GM12864 (cell line): Measurements from ENCODE around the gene IFFO2.

ENCODE experiments used
- DNase-seq: peaks from one replicate; pipeline ENCODE4 v3.0.0-alpha.2; 2011; ENCODE audit warnings: low read depth
- H3K4me3 ChIP-seq: 2 replicates; pipeline ENCODE4 v1.5.1; 2011; ENCODE audit warnings: mild to moderate bottlenecking, low read depth, low read length, control low read depth
- TF ChIP-seq, protein P1 (sequence below): IDR thresholded peaks from 2 replicates; pipeline ENCODE4 v1.5.1; 2011; ENCODE audit warnings: low read depth, mild to moderate bottlenecking, moderate library complexity, low read length, control low read depth, inconsistent platforms; ENCODE audit errors: missing control alignments

The IFFO2 gene

GRCh38 chr1:18866314-18866713 is 90.2 kb downstream of the IFFO2 start:
- DNase-seq, result no peak
- TF ChIP-seq, protein P1, sequence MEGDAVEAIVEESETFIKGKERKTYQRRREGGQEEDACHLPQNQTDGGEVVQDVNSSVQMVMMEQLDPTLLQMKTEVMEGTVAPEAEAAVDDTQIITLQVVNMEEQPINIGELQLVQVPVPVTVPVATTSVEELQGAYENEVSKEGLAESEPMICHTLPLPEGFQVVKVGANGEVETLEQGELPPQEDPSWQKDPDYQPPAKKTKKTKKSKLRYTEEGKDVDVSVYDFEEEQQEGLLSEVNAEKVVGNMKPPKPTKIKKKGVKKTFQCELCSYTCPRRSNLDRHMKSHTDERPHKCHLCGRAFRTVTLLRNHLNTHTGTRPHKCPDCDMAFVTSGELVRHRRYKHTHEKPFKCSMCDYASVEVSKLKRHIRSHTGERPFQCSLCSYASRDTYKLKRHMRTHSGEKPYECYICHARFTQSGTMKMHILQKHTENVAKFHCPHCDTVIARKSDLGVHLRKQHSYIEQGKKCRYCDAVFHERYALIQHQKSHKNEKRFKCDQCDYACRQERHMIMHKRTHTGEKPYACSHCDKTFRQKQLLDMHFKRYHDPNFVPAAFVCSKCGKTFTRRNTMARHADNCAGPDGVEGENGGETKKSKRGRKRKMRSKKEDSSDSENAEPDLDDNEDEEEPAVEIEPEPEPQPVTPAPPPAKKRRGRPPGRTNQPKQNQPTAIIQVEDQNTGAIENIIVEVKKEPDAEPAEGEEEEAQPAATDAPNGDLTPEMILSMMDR, result no peak
- no peak overlapping the region for H3K4me3 ChIP-seq

DNA sequence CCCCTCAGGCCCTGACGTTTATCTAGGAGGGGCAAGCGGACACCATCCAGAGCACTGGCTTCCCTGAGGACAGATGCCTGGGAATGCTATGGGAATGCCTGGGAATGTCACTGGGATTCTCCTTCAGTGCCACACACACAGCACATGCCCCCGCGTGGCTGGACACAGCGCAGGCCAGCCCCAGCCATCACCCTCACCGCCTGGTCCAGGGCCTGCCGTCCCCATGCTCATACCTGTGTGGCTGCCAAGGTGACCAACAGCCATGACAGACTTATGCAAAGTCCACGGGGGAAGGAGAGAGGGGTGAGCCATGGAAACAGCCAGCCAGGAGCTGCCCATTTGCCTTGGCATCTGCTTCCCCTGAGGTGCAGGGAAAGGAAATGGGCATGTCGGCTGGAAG is 91.3 kb downstream of the IFFO2 start:
- H3K4me3 ChIP-seq, result no peak overlapping the region
- TF ChIP-seq, protein P1, result no peak
- DNase-seq, result no peak

GRCh38 chr1:18861590-18861989 is 94.9 kb downstream of the IFFO2 start:
- no peak overlapping the region for H3K4me3 ChIP-seq
- TF ChIP-seq, protein P1, result no peak
- DNase-seq, result no peak

- TF ChIP-seq, protein P1, result no peak
Measured at GRCh38 chr1:18861082-18861481, 95.4 kb downstream of the IFFO2 start.

GRCh38 chr1:18859560-18859959 is 96.9 kb downstream of the IFFO2 start, which contains the start of gene TAS1R2:
Gene TAS1R2, minus strand, starts transcription at chr1:18859660. Its CDS starts 0 bp downstream, at chr1:18859660.
- TF ChIP-seq, protein P1, result no peak
- DNase-seq, result no peak

More at GRCh38 chr1:18861082-18861481, 95.4 kb downstream of the IFFO2 start:
- H3K4me3 ChIP-seq, result no peak overlapping the region
- DNase-seq, result no peak

GRCh38 chr1:18858070-18858688 is 98.3 kb downstream of the IFFO2 start:
- no peak overlapping the region for H3K4me3 ChIP-seq
- TF ChIP-seq, protein P1, result no peak

More at GRCh38 chr1:18859560-18859959, 96.9 kb downstream of the IFFO2 start, which contains the start of gene TAS1R2:
- H3K4me3 ChIP-seq, result no peak within 1 kb of the TSS

DNA sequence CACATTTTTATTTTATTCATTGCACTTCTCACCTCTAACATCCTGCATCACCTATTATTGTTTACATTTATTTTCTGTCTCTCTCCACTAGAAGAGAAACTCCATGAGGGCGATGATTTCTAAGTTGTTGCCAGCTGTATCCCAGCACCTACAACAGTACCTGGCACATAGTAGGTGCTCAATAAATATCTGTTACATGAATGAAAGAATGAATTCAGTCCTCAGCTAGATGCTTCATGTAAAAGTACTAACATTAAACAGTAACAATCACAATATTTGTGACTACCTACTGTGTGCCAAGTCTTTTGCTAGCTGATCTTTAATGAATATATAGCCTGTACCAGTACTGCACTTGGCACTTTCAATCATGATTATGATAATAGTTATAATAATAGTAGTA is 100.0 kb downstream of the IFFO2 start:
- H3K4me3 ChIP-seq, result no peak overlapping the region
- TF ChIP-seq, protein P1, result no peak
- no peak for DNase-seq

More at GRCh38 chr1:18858070-18858688, 98.3 kb downstream of the IFFO2 start:
- DNase-seq, result no peak
